Adrenal gland (tissue), 12 donors: ENCODE results near the gene ENAM. TPM values are rescaled to one million over a fixed set of nuclear protein-coding genes. Genes with fewer than 3 reads are reported as not detected.

Experiments
- DNase-seq, 7 donors: peaks; one replicate each; pipeline ENCODE4 v3.0.0-alpha.2; 2019 to 2020
- H3K27ac ChIP-seq, 5 donors: fragments of 200-600 bp; sonication (generic) in 4 of 5; 1 replicate in 3 of 5; 2 replicates in 2 of 5; pipeline versions ENCODE4 v1.5.1 to v1.8.0; 2016 to 2020; ENCODE audit warnings: mild to moderate bottlenecking in 1 of 5
- H3K27me3 ChIP-seq: fragments of 200-600 bp; 2 replicates; pipeline ENCODE4 v1.8.0; 2021
- H3K36me3 ChIP-seq, 2 donors: fragments of 200-600 bp; replicated peaks in 1 of 2; 1 replicate in 1 of 2; 2 replicates in 1 of 2; pipeline versions ENCODE4 v1.5.1 to v1.8.0; 2018 to 2022
- H3K4me1 ChIP-seq, 2 donors: fragments of 200-600 bp; replicated peaks in 1 of 2; 1 replicate in 1 of 2; 2 replicates in 1 of 2; pipeline versions ENCODE4 v1.5.1 to v1.8.0; 2018 to 2021
- H3K4me3 ChIP-seq, 4 donors: fragments of 200-600 bp; sonication (generic) in 3 of 4; one replicate each; pipeline ENCODE4 v1.5.1; 2016 to 2018
- H3K9me3 ChIP-seq, 3 donors: fragments of 200-600 bp; sonication (generic) in 1 of 3; replicated peaks in 1 of 3; 1 replicate in 2 of 3; 2 replicates in 1 of 3; pipeline versions ENCODE4 v1.5.1 to v1.8.0; 2016 to 2021
- CTCF ChIP-seq, 6 experiments: fragments of 450-650 bp in 4 of 6; fragments of 200-600 bp in 2 of 6; sonication (generic) in 1 of 6; IDR thresholded peaks; 1 replicate in 5 of 6; 2 replicates in 1 of 6; pipeline versions ENCODE4 v1.5.1 to v1.8.0; 2016 to 2021; ENCODE audit warnings: antibody characterized with exemption in 6 of 6, mild to moderate bottlenecking in 2 of 6, moderate library complexity in 1 of 6
- POLR2A ChIP-seq, 2 donors: fragments of 450-650 bp; IDR thresholded peaks; one replicate each; pipeline ENCODE4 v1.6.1; 2017; ENCODE audit warnings: antibody characterized with exemption in 2 of 2, mild to moderate bottlenecking in 2 of 2, moderate library complexity in 1 of 2
- WGBS, 4 donors: extraction: QIAGEN DNeasy Blood & Tissue Kit in 2 of 4; methylation state at CpG; one replicate each; pipeline versions ENCODE4 v1.1.5 to v1.1.7; 2013 to 2017; 5-methylcytosine and 5-hydroxymethylcytosine counted together
- intact Hi-C, 2 donors: fragments of 100-400 bp; cut with DNase I; formaldehyde crosslinking; loops; one replicate each; pipeline versions ENCODE4 v1.14.1 to v1.15.0; 2022 to 2023
- polyA plus RNA-seq, 3 donors: library from polyadenylated mRNA; stranded (reverse); fragments of 200-250 nt in 2 of 3; fragments of 350-450 nt in 1 of 3; fragmentation: Illumina TruSeq in 1 of 3; extraction: RNeasy Lipid Tissue Mini Kit (QIAGEN cat#74804) in 1 of 3; gene quantifications; one replicate each; pipeline ENCODE4 v1.2.3, GENCODE V29; 2013 to 2014
- total RNA-seq, 9 donors: library from RNA; depleted of rRNA in 4 of 9; stranded (reverse); fragments of >200 nt in 4 of 9; fragments of 120-200 nt in 1 of 9; fragmentation: NEBNext Ultra II Directional in 1 of 9; extraction: Animal tissue kit (Norgen Biotek cat#: 25700) in 1 of 9; gene quantifications; one replicate each; pipeline versions ENCODE4 v1.1.0 to v1.2.4, GENCODE V29; 2013 to 2023
- donor health status: healthy with polysubstance abuse.
- donor health status: Bipolar disorder and iron deficiency.
- donor health status: DM: yes; HTN: yes; CAD: no.
- donor health status: DM: no; HTN: no; CAD: no.
- donor health status: DM: no; HTN: no; CAD: no.
- donor health status: DM: yes; HTN: yes; CAD: no.

Gene ENAM
- total and polyA plus RNA-seq, 12 donors: under 0.01 to 0.33 TPM; not detected in 10

GRCh38 chr4:70607334-70607853 is 21.1 kb upstream of the ENAM start:
- Histone ChIP-seq H3K9me3 (no peaks in the 10 kb centered on the region), H3K4me1 (no peaks in the 10 kb centered on the region), H3K27me3 (no peaks in the 10 kb centered on the region), H3K4me3 (no peak overlapping the region), H3K27ac (no peak overlapping the region), H3K36me3 (no peaks in the 10 kb centered on the region)
- intact Hi-C loops: no loop called here
- 77 to 93% (median 87%) methylated on average over 3 of the region's 3 CpGs for WGBS, 4 donors
- TF ChIP-seq POLR2A (IDR thresholded peaks at IDR 0.05) (no peak), CTCF (IDR thresholded peaks at IDR 0.05) (no peak)
- DNase-seq: no peak

- Histone ChIP-seq H3K9me3 (no peaks in the 10 kb centered on the region), H3K27me3 (no peaks in the 10 kb centered on the region), H3K4me3 (no peak overlapping the region), H3K27ac (no peak overlapping the region), H3K4me1 (no peaks in the 10 kb centered on the region), H3K36me3 (no peaks in the 10 kb centered on the region)
- 41 to 60% (median 48%) methylated on average over 2 of the region's 2 CpGs for WGBS, 4 donors
- intact Hi-C loops: no loop called here
- TF ChIP-seq POLR2A (IDR thresholded peaks at IDR 0.05) (no peak), CTCF (IDR thresholded peaks at IDR 0.05) (no peak)
- DNase-seq: no peak
Measured at GRCh38 chr4:70608324-70608723, 20.2 kb upstream of the ENAM start.

- TF ChIP-seq POLR2A (IDR thresholded peaks at IDR 0.05) (no peak), CTCF (IDR thresholded peaks at IDR 0.05) (no peak)
- intact Hi-C loops: no loop called here
- H3K27me3 ChIP-seq: no peaks in the 10 kb centered on the region
- peak in 1 of 7 donors; percentile 3 for DNase-seq
- H3K36me3 ChIP-seq: no peaks in the 10 kb centered on the region
- H3K27ac ChIP-seq: no peak overlapping the region
- H3K9me3 ChIP-seq: no peaks in the 10 kb centered on the region
- H3K4me3 ChIP-seq: peak overlapping the region in 1 of 4 donors; percentile 19
- WGBS, 4 donors: 24 to 32% (median 29%) methylated on average over 9 of the region's 9 CpGs
- H3K4me1 ChIP-seq: no peaks in the 10 kb centered on the region
Measured at GRCh38 chr4:70613306-70614183, 15.0 kb upstream of the ENAM start.

- no peak overlapping the region for H3K27ac ChIP-seq
- H3K4me3 ChIP-seq: peak overlapping the region in 1 of 4 donors; percentile 19
- no peaks in the 10 kb centered on the region for H3K4me1 ChIP-seq
- DNase-seq: no peak
- no peaks in the 10 kb centered on the region for H3K36me3 ChIP-seq
- 66 to 75% (median 72%) methylated on average over 3 of the region's 3 CpGs for WGBS, 4 donors
- no peaks in the 10 kb centered on the region for H3K27me3 ChIP-seq
- no peaks in the 10 kb centered on the region for H3K9me3 ChIP-seq
- intact Hi-C loops: no loop called here
- no peak for TF ChIP-seq CTCF (IDR thresholded peaks at IDR 0.05)
- TF ChIP-seq POLR2A (IDR thresholded peaks at IDR 0.05): no peak
Measured at GRCh38 chr4:70614184-70614555, 14.4 kb upstream of the ENAM start.
